ENCODE results near the gene NKG7. TPM values are rescaled to one million over a fixed set of nuclear protein-coding genes. Genes with fewer than 3 reads are reported as not detected.
A peak's percentile ranks its signal among the peaks of the same experiment; 100 is the strongest.

The NKG7 gene
- total and polyA plus RNA-seq, 2 of the 13 experiments (the other 11 are each of a cell fraction or from before 2014, with no cell fraction given): 0.40 TPM; not detected in 1

GRCh38 chr19:51339687-51340656 is 32.5 kb downstream of the NKG7 start (continued):
- TF ChIP-seq, protein P1, sequence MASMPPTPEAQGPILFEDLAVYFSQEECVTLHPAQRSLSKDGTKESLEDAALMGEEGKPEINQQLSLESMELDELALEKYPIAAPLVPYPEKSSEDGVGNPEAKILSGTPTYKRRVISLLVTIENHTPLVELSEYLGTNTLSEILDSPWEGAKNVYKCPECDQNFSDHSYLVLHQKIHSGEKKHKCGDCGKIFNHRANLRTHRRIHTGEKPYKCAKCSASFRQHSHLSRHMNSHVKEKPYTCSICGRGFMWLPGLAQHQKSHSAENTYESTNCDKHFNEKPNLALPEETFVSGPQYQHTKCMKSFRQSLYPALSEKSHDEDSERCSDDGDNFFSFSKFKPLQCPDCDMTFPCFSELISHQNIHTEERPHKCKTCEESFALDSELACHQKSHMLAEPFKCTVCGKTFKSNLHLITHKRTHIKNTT (CRISPR knock-in tag; IDR thresholded peaks at IDR 0.05): no peak
- TF ChIP-seq NCOR1 (IDR thresholded peaks at IDR 0.05; ENCODE audit: borderline replicate concordance, low read length): no peak
- no peak; the same call in 1 of the 2 replicates for TF ChIP-seq ZNF768 (CRISPR knock-in tag; IDR thresholded peaks at IDR 0.05)
- no peak for TF ChIP-seq ESRRA (CRISPR knock-in tag; IDR thresholded peaks at IDR 0.05; ENCODE audit: low read depth)
- no peak for TF ChIP-seq ATRX (CRISPR knock-in tag; IDR thresholded peaks at IDR 0.05; ENCODE audit: borderline replicate concordance)
- TF ChIP-seq ZBTB38 (CRISPR knock-in tag; IDR thresholded peaks at IDR 0.05): no peak
- no peak for TF ChIP-seq HNRNPL (IDR thresholded peaks at IDR 0.05; ENCODE audit: low read depth, low read length)
- TF ChIP-seq HMGA1 (CRISPR knock-in tag; conservative IDR thresholded peaks at IDR 0.05): no peak
- TF ChIP-seq ZNF737 (CRISPR knock-in tag; IDR thresholded peaks at IDR 0.05; ENCODE audit: borderline replicate concordance): no peak
- no peak for TF ChIP-seq ZNF850 (CRISPR knock-in tag; conservative IDR thresholded peaks at IDR 0.05)
- no peak for TF ChIP-seq ZNF280D (CRISPR knock-in tag; IDR thresholded peaks at IDR 0.05)
- no peak for TF ChIP-seq ZFP36L2 (CRISPR knock-in tag; IDR thresholded peaks at IDR 0.05)
- no peak for TF ChIP-seq ATF4 (CRISPR knock-in tag; IDR thresholded peaks at IDR 0.05)
- TF ChIP-seq, protein P2, sequence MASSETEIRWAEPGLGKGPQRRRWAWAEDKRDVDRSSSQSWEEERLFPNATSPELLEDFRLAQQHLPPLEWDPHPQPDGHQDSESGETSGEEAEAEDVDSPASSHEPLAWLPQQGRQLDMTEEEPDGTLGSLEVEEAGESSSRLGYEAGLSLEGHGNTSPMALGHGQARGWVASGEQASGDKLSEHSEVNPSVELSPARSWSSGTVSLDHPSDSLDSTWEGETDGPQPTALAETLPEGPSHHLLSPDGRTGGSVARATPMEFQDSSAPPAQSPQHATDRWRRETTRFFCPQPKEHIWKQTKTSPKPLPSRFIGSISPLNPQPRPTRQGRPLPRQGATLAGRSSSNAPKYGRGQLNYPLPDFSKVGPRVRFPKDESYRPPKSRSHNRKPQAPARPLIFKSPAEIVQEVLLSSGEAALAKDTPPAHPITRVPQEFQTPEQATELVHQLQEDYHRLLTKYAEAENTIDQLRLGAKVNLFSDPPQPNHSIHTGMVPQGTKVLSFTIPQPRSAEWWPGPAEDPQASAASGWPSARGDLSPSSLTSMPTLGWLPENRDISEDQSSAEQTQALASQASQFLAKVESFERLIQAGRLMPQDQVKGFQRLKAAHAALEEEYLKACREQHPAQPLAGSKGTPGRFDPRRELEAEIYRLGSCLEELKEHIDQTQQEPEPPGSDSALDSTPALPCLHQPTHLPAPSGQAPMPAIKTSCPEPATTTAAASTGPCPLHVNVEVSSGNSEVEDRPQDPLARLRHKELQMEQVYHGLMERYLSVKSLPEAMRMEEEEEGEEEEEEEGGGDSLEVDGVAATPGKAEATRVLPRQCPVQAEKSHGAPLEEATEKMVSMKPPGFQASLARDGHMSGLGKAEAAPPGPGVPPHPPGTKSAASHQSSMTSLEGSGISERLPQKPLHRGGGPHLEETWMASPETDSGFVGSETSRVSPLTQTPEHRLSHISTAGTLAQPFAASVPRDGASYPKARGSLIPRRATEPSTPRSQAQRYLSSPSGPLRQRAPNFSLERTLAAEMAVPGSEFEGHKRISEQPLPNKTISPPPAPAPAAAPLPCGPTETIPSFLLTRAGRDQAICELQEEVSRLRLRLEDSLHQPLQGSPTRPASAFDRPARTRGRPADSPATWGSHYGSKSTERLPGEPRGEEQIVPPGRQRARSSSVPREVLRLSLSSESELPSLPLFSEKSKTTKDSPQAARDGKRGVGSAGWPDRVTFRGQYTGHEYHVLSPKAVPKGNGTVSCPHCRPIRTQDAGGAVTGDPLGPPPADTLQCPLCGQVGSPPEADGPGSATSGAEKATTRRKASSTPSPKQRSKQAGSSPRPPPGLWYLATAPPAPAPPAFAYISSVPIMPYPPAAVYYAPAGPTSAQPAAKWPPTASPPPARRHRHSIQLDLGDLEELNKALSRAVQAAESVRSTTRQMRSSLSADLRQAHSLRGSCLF (CRISPR knock-in tag; IDR thresholded peaks at IDR 0.05; ENCODE audit: borderline replicate concordance): no peak
- 0 out of 4 replicates have a peak, but pooled peaks of 1 of the 2 experiments have one; percentile 17 for TF ChIP-seq HMGXB4 (CRISPR knock-in tag; IDR thresholded peaks at IDR 0.05; ENCODE audit: borderline replicate concordance in 1 of 2, low read depth in 1 of 2)

Data from HepG2 (cell line).